HTR-8/SVneo (cell line): ENCODE results near the gene NWD2.
"Not testable (repeated sequence)": the region's sequence is repeated elsewhere in the genome, so short reads cannot be mapped to it uniquely, and the experiment has no call there.

Source experiments
- DNase-seq: peaks from one replicate; pipeline ENCODE4 v3.0.0; 2011; ENCODE audit warnings: low spot score, mixed read lengths; ENCODE audit not compliant: insufficient read length
- FAIRE-seq: peaks from 2 replicates; lab custom pipeline; 2011; peaks lifted over from hg19 to GRCh38; lab: Jason Lieb, UNC

NWD2 gene

GRCh38 chr4:37244583-37245390 is at the start of gene NWD2:
Gene NWD2 (plus strand): TSS chr4:37244743. CDS start chr4:37245068, 325 bp downstream.
- no peak for FAIRE-seq

GRCh38 chr4:37197899-37198298 is 46.6 kb upstream of the NWD2 start:
- FAIRE-seq (no peak), DNase-seq (no peak)

More at GRCh38 chr4:37244583-37245390, at the start of gene NWD2:
- no peak for DNase-seq

GRCh38 chr4:37204740-37205139 is 39.8 kb upstream of the NWD2 start:
- not testable (repeated sequence) for DNase-seq, FAIRE-seq

- DNase-seq = no peak
- no peak for FAIRE-seq
Measured at GRCh38 chr4:37216209-37216608, 28.3 kb upstream of the NWD2 start.

- FAIRE-seq (no peak), DNase-seq (no peak)
Measured at GRCh38 chr4:37219242-37219641, 25.3 kb upstream of the NWD2 start.

GRCh38 chr4:37219990-37220389 is 24.6 kb upstream of the NWD2 start:
- FAIRE-seq (no peak), DNase-seq (no peak)

GRCh38 chr4:37220685-37221084 is 23.9 kb upstream of the NWD2 start:
- DNase-seq = no peak

GRCh38 chr4:37223732-37224131 is 20.8 kb upstream of the NWD2 start:
- FAIRE-seq (no peak), DNase-seq (no peak)

More at GRCh38 chr4:37220685-37221084, 23.9 kb upstream of the NWD2 start:
- no peak for FAIRE-seq

GRCh38 chr4:37224854-37225253 is 19.7 kb upstream of the NWD2 start:
- DNase-seq = no peak
- FAIRE-seq = no peak

GRCh38 chr4:37225778-37226177 is 18.8 kb upstream of the NWD2 start:
- no peak for FAIRE-seq
- no peak for DNase-seq

- no peak for FAIRE-seq
- DNase-seq = no peak
Measured at GRCh38 chr4:37232315-37232714, 12.2 kb upstream of the NWD2 start.

GRCh38 chr4:37236165-37236564 is 8.4 kb upstream of the NWD2 start:
- DNase-seq (no peak), FAIRE-seq (no peak)

- FAIRE-seq (no peak), DNase-seq (no peak)
Measured at GRCh38 chr4:37241647-37242046, 2.9 kb upstream of the NWD2 start.

- FAIRE-seq = no peak
- DNase-seq = no peak
Measured at GRCh38 chr4:37243051-37243450, 1.5 kb upstream of the NWD2 start.

GRCh38 chr4:37243722-37244582 is 591 bp upstream of the NWD2 start:
- no peak for DNase-seq
- FAIRE-seq = no peak

GRCh38 chr4:37245391-37245954 is 930 bp downstream of the NWD2 start:
- FAIRE-seq (no peak), DNase-seq (no peak)

- DNase-seq = no peak
- FAIRE-seq = no peak
Measured at GRCh38 chr4:37246891-37247290, 2.3 kb downstream of the NWD2 start.

- DNase-seq = no peak
- no peak for FAIRE-seq
Measured at GRCh38 chr4:37258221-37258620, 13.7 kb downstream of the NWD2 start.

GRCh38 chr4:37268319-37268718 is 23.8 kb downstream of the NWD2 start:
- DNase-seq = no peak
- no peak for FAIRE-seq

- DNase-seq (no peak), FAIRE-seq (no peak)
Measured at GRCh38 chr4:37279121-37279520, 34.6 kb downstream of the NWD2 start.
